ENCODE measurements around the gene CACNG4. TPM values are rescaled to one million over a fixed set of nuclear protein-coding genes. Genes with fewer than 3 reads are reported as not detected.

CACNG4 gene
- total RNA-seq, 4 donors from 2014 or later = 0.21 to 3.9 (median 0.26) TPM; not detected in 1

DNA sequence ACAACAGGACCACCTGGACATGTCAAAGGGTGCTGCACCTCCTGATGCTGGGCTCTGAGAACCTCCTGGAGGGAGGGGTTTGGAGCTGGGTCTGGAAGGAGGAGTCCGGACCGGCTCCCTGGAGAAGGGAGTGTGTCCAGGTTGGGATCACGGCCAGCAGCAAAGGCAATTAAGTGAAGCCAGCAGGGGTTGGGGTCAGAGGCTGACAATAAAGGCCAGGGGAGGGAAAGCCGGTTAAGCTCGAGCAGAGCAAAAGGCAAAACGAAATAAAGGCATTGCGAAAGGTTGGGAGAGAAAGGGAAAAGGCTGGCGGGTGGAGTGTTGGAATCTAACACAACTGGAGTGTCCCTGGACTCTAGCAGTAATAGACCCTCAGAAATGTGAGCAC lies 992 bp upstream of the CACNG4 start:
- Histone ChIP-seq H3K36me3 (no peaks in the 10 kb centered on the region), H3K27ac (no peak overlapping the region), H3K9me3 (no peaks in the 10 kb centered on the region), H3K4me3 (no peak overlapping the region), H3K27me3 (no peaks in the 10 kb centered on the region), H3K4me1 (no peaks in the 10 kb centered on the region)
- TF ChIP-seq, protein P1, sequence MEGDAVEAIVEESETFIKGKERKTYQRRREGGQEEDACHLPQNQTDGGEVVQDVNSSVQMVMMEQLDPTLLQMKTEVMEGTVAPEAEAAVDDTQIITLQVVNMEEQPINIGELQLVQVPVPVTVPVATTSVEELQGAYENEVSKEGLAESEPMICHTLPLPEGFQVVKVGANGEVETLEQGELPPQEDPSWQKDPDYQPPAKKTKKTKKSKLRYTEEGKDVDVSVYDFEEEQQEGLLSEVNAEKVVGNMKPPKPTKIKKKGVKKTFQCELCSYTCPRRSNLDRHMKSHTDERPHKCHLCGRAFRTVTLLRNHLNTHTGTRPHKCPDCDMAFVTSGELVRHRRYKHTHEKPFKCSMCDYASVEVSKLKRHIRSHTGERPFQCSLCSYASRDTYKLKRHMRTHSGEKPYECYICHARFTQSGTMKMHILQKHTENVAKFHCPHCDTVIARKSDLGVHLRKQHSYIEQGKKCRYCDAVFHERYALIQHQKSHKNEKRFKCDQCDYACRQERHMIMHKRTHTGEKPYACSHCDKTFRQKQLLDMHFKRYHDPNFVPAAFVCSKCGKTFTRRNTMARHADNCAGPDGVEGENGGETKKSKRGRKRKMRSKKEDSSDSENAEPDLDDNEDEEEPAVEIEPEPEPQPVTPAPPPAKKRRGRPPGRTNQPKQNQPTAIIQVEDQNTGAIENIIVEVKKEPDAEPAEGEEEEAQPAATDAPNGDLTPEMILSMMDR (IDR thresholded peaks at IDR 0.05) = no peak
- TF ChIP-seq POLR2A (IDR thresholded peaks at IDR 0.05) = no peak
- DNase-seq = no peak
- intact Hi-C loops (cut with DNase I; ENCODE audit: low total_unique reads) = no loop called here

DNA sequence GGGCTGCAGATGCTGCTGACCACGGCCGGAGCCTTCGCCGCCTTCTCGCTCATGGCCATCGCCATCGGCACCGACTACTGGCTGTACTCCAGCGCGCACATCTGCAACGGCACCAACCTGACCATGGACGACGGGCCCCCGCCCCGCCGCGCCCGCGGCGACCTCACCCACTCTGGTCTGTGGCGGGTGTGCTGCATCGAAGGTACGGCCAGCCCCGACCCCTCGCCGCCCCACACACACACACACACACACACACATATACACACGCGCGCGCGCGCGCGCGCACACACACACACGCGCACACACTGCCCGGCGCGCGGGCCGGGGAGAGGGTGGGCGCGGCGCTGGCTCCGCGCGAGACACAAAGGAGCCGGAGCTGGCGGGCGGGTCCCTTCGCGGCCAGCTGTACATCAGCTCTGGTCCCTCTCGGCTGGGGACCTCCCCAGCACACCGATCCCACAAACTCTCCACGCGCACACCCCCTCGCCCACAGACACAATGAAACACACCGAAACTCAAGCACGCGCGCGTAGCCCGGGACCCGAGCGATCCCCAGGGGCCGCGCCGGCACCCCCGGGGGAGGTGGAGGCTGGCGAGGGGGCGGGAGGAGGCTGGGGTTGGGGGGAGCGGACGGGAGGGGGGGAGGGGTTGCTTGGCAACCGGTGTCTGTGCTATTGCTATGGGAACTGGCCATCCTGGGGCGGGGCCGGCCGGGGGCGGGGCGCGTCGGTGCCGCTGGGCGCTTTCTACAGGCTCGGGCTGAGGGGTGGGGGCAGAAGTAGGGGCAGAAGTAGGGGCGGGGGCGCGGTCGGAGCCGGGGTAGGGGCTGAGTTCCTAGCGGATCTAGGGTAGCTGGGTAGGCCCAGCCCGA lies 658 bp downstream of the CACNG4 start:
- intact Hi-C loops (cut with DNase I; ENCODE audit: low total_unique reads) = no loop called here
- Histone ChIP-seq H3K27me3 (no peaks in the 10 kb centered on the region), H3K4me1 (no peaks in the 10 kb centered on the region), H3K9me3 (no peaks in the 10 kb centered on the region), H3K4me3 (peak overlapping the region; percentile 19 to 28), H3K27ac (no peak overlapping the region), H3K36me3 (no peaks in the 10 kb centered on the region)
- no peak for DNase-seq
- TF ChIP-seq, protein P1 (IDR thresholded peaks at IDR 0.05) = no peak
- no peak for TF ChIP-seq POLR2A (IDR thresholded peaks at IDR 0.05)

DNA sequence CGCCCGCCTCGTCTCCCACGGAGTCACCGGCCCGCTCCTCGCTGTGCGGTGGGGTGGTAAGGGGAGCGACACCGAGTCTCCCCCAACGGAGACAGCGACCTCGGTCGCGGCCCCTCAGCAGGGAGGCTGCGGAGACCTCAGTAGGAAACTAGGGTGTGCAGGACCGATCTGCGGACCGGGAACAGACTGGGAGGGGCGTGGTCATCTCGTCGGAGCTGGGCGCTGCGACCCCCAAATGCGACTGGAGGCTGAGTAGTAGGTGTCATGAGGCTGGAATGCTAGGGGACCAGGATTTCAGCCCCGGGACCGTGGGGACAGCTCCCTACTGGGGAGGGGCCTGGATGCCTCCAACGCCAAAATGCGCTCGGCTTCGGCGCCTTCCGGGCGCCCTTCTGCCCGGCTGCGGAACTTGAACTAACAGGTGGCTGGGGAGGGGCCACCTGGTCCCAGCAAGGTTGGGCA lies 1.3 kb downstream of the CACNG4 start:
- H3K27ac ChIP-seq = no peak overlapping the region
- H3K4me1 ChIP-seq = no peaks in the 10 kb centered on the region
- no peaks in the 10 kb centered on the region for H3K9me3 ChIP-seq
- no peaks in the 10 kb centered on the region for H3K36me3 ChIP-seq
- no peak for DNase-seq
- no peaks in the 10 kb centered on the region for H3K27me3 ChIP-seq
- peak overlapping the region; percentile 6 to 19 for H3K4me3 ChIP-seq
- intact Hi-C loops (cut with DNase I; ENCODE audit: low total_unique reads) = no loop called here
- TF ChIP-seq, protein P1 (IDR thresholded peaks at IDR 0.05) = no peak
- TF ChIP-seq POLR2A (IDR thresholded peaks at IDR 0.05) = no peak

DNA sequence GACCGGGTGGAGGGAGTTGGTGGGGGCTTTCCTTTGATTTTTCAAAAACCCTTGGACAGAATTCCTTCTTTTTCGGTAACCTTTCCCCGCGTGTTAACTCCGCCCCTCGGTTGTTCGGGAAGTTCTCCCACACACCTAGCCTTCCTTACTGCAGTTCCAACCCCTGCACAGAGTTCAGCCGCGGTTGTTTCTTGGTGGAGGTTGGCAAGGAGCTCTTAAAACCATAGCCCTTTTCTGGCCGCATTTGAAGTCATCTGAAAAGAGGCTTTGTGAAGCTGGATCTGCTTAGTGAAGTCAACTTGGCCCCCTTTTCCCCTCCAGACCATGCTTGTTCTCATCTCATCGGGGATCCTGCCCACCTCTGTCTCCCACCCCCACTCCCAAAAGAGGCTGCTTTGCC lies 1.8 kb downstream of the CACNG4 start:
- Histone ChIP-seq H3K9me3 (no peaks in the 10 kb centered on the region), H3K36me3 (no peaks in the 10 kb centered on the region), H3K27ac (no peak overlapping the region), H3K27me3 (no peaks in the 10 kb centered on the region), H3K4me3 (no peak overlapping the region), H3K4me1 (no peaks in the 10 kb centered on the region)
- intact Hi-C loops (cut with DNase I; ENCODE audit: low total_unique reads) = no loop called here
- no peak for TF ChIP-seq POLR2A (IDR thresholded peaks at IDR 0.05)
- TF ChIP-seq, protein P1 (IDR thresholded peaks at IDR 0.05) = no peak
- DNase-seq = no peak

DNA sequence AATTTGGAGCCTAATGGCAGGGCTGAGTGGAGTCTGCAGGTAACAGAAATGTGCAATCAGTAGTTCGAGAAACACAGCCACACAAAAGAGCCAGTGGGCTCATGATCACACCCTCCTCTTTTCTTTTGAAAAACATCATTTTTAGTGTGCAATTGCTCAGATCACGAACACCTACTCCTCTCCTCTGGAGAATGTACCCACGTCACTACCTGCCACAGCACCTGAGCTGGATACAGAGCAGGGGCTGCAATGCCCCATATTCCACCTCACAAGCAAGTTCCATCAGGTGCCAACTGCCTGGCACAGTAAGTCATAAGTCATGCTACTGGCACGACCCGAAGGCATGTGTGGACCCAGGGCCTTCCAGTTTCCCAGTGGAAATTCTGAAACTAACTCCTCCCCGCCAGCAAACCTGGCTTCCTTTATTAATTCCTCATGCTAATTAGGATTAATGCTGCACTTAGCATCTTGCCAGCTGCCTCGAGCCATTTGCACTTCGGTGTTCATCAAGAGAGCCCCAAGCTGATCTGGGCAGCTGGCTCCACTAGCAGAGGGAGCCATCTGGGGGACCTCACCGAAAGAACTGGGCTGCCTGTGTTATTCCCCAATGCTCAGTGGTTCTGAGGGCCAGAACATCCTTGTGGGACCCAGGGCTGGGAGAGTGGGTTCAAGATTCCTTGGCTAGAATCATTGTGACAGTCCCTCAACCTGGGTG lies 2.4 kb downstream of the CACNG4 start:
- Histone ChIP-seq H3K9me3 (no peaks in the 10 kb centered on the region), H3K4me3 (no peak overlapping the region), H3K27ac (no peak overlapping the region), H3K27me3 (no peaks in the 10 kb centered on the region), H3K36me3 (no peaks in the 10 kb centered on the region), H3K4me1 (no peaks in the 10 kb centered on the region)
- TF ChIP-seq, protein P1 (IDR thresholded peaks at IDR 0.05) = no peak
- TF ChIP-seq POLR2A (IDR thresholded peaks at IDR 0.05) = no peak
- intact Hi-C loops (cut with DNase I; ENCODE audit: low total_unique reads) = no loop called here
- no peak for DNase-seq

All from uterus (tissue), 4 donors.